SK-N-MC (cell line): Measurements from ENCODE around the gene PLAGL2.

Source experiments
- EZH2 ChIP-seq: fragments of 200-600 bp; sonication (generic); IDR thresholded peaks from one replicate; pipeline ENCODE4 v1.6.1; 2017; ENCODE audit warnings: antibody characterized with exemption
- FOXP2 ChIP-seq: optimal IDR thresholded peaks from 2 replicates; pipeline ENCODE3; 2011; ENCODE audit warnings: mild to moderate bottlenecking, moderate library complexity; ENCODE audit not compliant: insufficient read depth; ENCODE audit errors: extremely low read length, control extremely low read depth
- POLR2AphosphoS5 ChIP-seq: IDR thresholded peaks from 2 replicates; pipeline ENCODE4 v1.6.1; 2012; ENCODE audit warnings: mild to moderate bottlenecking, low read depth, low read length, borderline replicate concordance

- TF ChIP-seq EZH2 (no peak), POLR2AphosphoS5 (no peak), FOXP2 (no peak)
Measured at GRCh38 chr20:32241807-32242206, 34.3 kb upstream of the PLAGL2 start.
